B cell (primary cell): ENCODE measurements around the gene ECE1. TPM values are rescaled to one million over a fixed set of nuclear protein-coding genes. Genes with fewer than 3 reads are reported as not detected.

Experiments used
- ATAC-seq: fragments of 200-7000 bp; cut with Tn5 transposase; one replicate; pipeline ENCODE4 v1.10.0; 2021; ENCODE audit warnings: low read depth, mild to moderate bottlenecking, moderate number of reproducible peaks, moderate library complexity
- CTCF ChIA-PET: fragments of 350-600 bp; sonication (Branson Sonifier 250); formaldehyde crosslinking; loops from one replicate; lab custom pipeline; 2021; ENCODE audit warnings: antibody characterized with exemption, inconsistent platforms; lab: Charles Lee
- POLR2A ChIA-PET: fragments of 350-600 bp; sonication (Branson Sonifier 250); formaldehyde crosslinking; loops from one replicate; lab custom pipeline; 2021; ENCODE audit warnings: antibody characterized with exemption; lab: Charles Lee
- DNase-seq: peaks from one replicate; pipeline ENCODE4 v3.0.0; 2013
- H2AFZ ChIP-seq: 2 replicates; pipeline ENCODE4 v1.6.1; 2012; ENCODE audit warnings: mild to moderate bottlenecking, low read depth, low read length; ENCODE audit not compliant: insufficient read depth, poor library complexity, severe bottlenecking
- H3K27ac ChIP-seq, 2 donors: 1 replicate in 1 of 2; 2 replicates in 1 of 2; pipeline ENCODE4 v1.5.1; 2012 to 2013; ENCODE audit warnings: low read length in 2 of 2, mild to moderate bottlenecking in 2 of 2, moderate library complexity in 1 of 2
- H3K27me3 ChIP-seq, 4 experiments: fragments of 200-600 bp in 1 of 4; sonication (generic) in 1 of 4; replicated peaks in 1 of 4; 1 replicate in 2 of 4; 2 replicates in 2 of 4; pipeline versions ENCODE4 v1.6.1 to v1.7.0; 2013 to 2016; ENCODE audit warnings: low read length in 3 of 4, mild to moderate bottlenecking in 2 of 4, mixed read lengths in 1 of 4, moderate library complexity in 1 of 4; ENCODE audit not compliant: insufficient read depth in 4 of 4, control insufficient read depth in 3 of 4; ENCODE audit errors: control extremely low read depth in 1 of 4
- H3K36me3 ChIP-seq, 2 experiments: replicated peaks in 1 of 2; 1 replicate in 1 of 2; 2 replicates in 1 of 2; pipeline versions ENCODE4 v1.6.1 to v1.7.1; 2013; ENCODE audit warnings: low read length in 1 of 2; ENCODE audit not compliant: insufficient read depth in 2 of 2, control insufficient read depth in 1 of 2; ENCODE audit errors: control extremely low read depth in 1 of 2, extremely low read depth in 1 of 2
- H3K4me1 ChIP-seq, 2 donors: fragments of 200-600 bp in 1 of 2; sonication (generic) in 1 of 2; 1 replicate in 1 of 2; 2 replicates in 1 of 2; pipeline versions ENCODE4 v1.5.1 to v1.6.1; 2013 to 2017; ENCODE audit warnings: low read length in 2 of 2; ENCODE audit not compliant: control insufficient read depth in 2 of 2, insufficient read depth in 2 of 2
- H3K4me2 ChIP-seq: replicated peaks from 2 replicates; pipeline ENCODE3; 2012; ENCODE audit warnings: mild to moderate bottlenecking, low read depth, low read length; ENCODE audit not compliant: poor library complexity, severe bottlenecking
- H3K4me3 ChIP-seq, 5 experiments: fragments of 200-600 bp in 1 of 5; sonication (generic) in 1 of 5; 1 replicate in 3 of 5; 2 replicates in 2 of 5; pipeline versions ENCODE4 v1.5.1 to v1.7.0; 2011 to 2016; ENCODE audit warnings: low read length in 4 of 5, mild to moderate bottlenecking in 4 of 5, low read depth in 2 of 5, control low read depth in 1 of 5, moderate library complexity in 1 of 5; ENCODE audit not compliant: insufficient read depth in 1 of 5; ENCODE audit errors: control extremely low read depth in 1 of 5, extremely low read depth in 1 of 5
- H3K79me2 ChIP-seq: fragments of 200-600 bp; sonication (generic); one replicate; pipeline ENCODE4 v1.6.0; 2016; ENCODE audit warnings: low read length; ENCODE audit not compliant: control insufficient read depth, insufficient read depth
- H3K9ac ChIP-seq: fragments of 200-600 bp; sonication (generic); 2 replicates; pipeline ENCODE4 v1.6.1; 2017; ENCODE audit warnings: mild to moderate bottlenecking, low read length, moderate library complexity
- H3K9me3 ChIP-seq, 3 donors: one replicate each; pipeline versions ENCODE4 v1.6.1 to v1.7.1; 2013; ENCODE audit warnings: low read length in 2 of 3; ENCODE audit not compliant: control insufficient read depth in 2 of 3, insufficient read depth in 1 of 3; ENCODE audit errors: control extremely low read depth in 1 of 3
- H4K20me1 ChIP-seq: 2 replicates; pipeline ENCODE4 v1.6.0; 2012; ENCODE audit warnings: mild to moderate bottlenecking, low read length; ENCODE audit not compliant: insufficient read depth, control insufficient read depth, poor library complexity, severe bottlenecking
- H3K27ac Mint-ChIP-seq: one replicate; pipeline ENCODE4 v1.8.0; 2021; ENCODE audit warnings: mixed read lengths
- H3K27me3 Mint-ChIP-seq: one replicate; pipeline ENCODE4 v1.8.0; 2021; ENCODE audit warnings: mixed read lengths
- H3K4me1 Mint-ChIP-seq: one replicate; pipeline ENCODE4 v1.8.0; 2021; ENCODE audit warnings: mixed read lengths
- H3K4me3 Mint-ChIP-seq: one replicate; pipeline ENCODE4 v1.8.0; 2021; ENCODE audit warnings: mixed read lengths
- H3K9me3 Mint-ChIP-seq: one replicate; pipeline ENCODE4 v1.8.0; 2022; ENCODE audit warnings: mixed read lengths; ENCODE audit not compliant: insufficient read depth
- EZH2 ChIP-seq: IDR thresholded peaks from 2 replicates; pipeline ENCODE4 v1.6.1; 2012; ENCODE audit warnings: borderline replicate concordance, low read depth, mild to moderate bottlenecking, moderate library complexity, low read length; ENCODE audit not compliant: insufficient read depth, poor library complexity, severe bottlenecking
- WGBS: methylation state at CpG from one replicate; pipeline ENCODE4 v1.1.5; 2013; ENCODE audit warnings: missing lambda C conversion rate; ENCODE audit not compliant: insufficient coverage; 5-methylcytosine and 5-hydroxymethylcytosine counted together
- intact Hi-C: fragments of 100-400 bp; cut with micrococcal nuclease; formaldehyde crosslinking; loops from one replicate; pipeline ENCODE4 v1.10.0; 2022
- polyA plus RNA-seq: library from polyadenylated mRNA; depleted of rRNA; stranded (reverse); fragments of >200 nt; gene quantifications from 2 replicates; pipeline ENCODE4 v1.2.3, GENCODE V29; 2012
- total RNA-seq, 2 donors: library from RNA; stranded (reverse); fragments of 120-200 nt in 1 of 2; gene quantifications; 1 replicate in 1 of 2; 2 replicates in 1 of 2; pipeline versions ENCODE4 v1.2.3 to v1.2.4, GENCODE V29; 2013 to 2022
- TF ChIP-seq, protein P1 (sequence below): fragments of 200-600 bp; IDR thresholded peaks from one replicate; pipeline ENCODE4 v1.8.0; 2022; ENCODE audit warnings: antibody characterized with exemption, mild to moderate bottlenecking

Gene ECE1
- total and polyA plus RNA-seq, 2 donors (not counting 1 experiment from before 2014, with no cell fraction given): 46.7 to 133 TPM

DNA sequence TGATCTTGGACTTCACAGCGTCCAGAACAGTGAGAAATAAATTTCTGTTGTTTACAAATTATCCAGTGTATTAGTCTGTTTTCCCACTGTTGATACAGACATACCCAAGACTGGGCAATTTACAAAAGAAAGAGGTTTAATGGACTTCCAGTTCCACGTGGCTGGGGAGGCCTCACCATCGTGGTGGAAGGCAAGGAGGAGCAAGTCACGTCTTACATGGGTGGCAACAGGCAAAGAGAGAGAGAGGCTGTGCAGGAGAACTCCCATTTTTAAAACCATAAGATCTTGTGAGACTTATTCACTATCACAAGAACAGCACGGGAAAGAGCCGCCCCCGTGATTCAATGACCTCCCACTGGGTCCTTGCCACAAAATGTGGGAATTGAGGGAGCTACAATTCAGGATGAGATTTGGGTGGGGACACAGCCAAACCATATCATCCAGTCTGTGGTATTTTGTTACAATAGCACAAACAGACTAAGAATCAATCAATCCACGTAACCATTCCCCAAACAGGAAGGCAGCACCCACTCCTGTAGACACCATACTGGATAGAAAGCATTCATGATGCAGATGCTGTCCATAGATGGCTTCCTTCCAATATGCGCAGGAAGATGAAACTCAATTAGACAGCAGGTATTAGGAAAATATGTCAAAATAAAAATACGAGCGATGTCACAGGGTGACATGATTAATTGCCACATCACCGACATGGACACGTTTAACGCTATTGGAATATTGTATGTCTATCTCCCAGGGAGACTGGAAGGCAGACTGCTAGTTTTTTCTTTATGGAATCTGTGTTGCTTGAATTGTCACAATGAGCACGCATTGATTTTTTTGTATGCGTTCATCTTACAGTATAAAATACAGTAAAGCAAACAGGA lies 22.8 kb downstream of the ECE1 start:
- Histone ChIP-seq H2AFZ (no peak overlapping the region), H3K79me2 (peaks cover 15% of the 10 kb centered on the region), H3K4me1 (peaks cover 0 to 7% of the 10 kb centered on the region in 2 donors), H3K9me3 (no peaks in the 10 kb centered on the region), H3K4me3 (no peak overlapping the region), H4K20me1 (peaks cover 27% of the 10 kb centered on the region), H3K27ac (no peak overlapping the region), H3K4me2 (no peak overlapping the region), H3K9ac (no peak overlapping the region), H3K36me3 (peaks cover 9 to 89% of the 10 kb centered on the region in 2 experiments), H3K27me3 (no peaks in the 10 kb centered on the region)
- ChIA-PET POLR2A (no interaction called here), CTCF (interaction anchor here (1.1 to 7.6 kb wide), 5 partner anchors 11 to 100 kb away, joined by 3 to 168 read pairs (median 55); no protein-coding TSS in a partner anchor)
- Mint-ChIP-seq H3K27ac (peak overlapping the region; percentile 62), H3K9me3 (no peaks in the 10 kb centered on the region), H3K4me1 (peaks cover 10% of the 10 kb centered on the region), H3K4me3 (no peak overlapping the region), H3K27me3 (no peaks in the 10 kb centered on the region)
- DNase-seq: no peak
- no peak for TF ChIP-seq EZH2
- TF ChIP-seq, protein P1, sequence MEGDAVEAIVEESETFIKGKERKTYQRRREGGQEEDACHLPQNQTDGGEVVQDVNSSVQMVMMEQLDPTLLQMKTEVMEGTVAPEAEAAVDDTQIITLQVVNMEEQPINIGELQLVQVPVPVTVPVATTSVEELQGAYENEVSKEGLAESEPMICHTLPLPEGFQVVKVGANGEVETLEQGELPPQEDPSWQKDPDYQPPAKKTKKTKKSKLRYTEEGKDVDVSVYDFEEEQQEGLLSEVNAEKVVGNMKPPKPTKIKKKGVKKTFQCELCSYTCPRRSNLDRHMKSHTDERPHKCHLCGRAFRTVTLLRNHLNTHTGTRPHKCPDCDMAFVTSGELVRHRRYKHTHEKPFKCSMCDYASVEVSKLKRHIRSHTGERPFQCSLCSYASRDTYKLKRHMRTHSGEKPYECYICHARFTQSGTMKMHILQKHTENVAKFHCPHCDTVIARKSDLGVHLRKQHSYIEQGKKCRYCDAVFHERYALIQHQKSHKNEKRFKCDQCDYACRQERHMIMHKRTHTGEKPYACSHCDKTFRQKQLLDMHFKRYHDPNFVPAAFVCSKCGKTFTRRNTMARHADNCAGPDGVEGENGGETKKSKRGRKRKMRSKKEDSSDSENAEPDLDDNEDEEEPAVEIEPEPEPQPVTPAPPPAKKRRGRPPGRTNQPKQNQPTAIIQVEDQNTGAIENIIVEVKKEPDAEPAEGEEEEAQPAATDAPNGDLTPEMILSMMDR: no peak
- intact Hi-C loops: no loop called here
- no peak for ATAC-seq
- 96% methylated on average over 6 of the region's 16 CpGs for WGBS
